Subcutaneous adipose tissue (tissue), 4 donors: Measurements from ENCODE around the gene KERA. TPM values are rescaled to one million over a fixed set of nuclear protein-coding genes. Genes with fewer than 3 reads are reported as not detected.

Experiments used
- total RNA-seq, 4 donors: library from RNA; depleted of rRNA; stranded (reverse); fragments of >200 nt; gene quantifications; one replicate each; pipeline ENCODE4 v1.1.0, GENCODE V29; 2016
- TF ChIP-seq, protein P1 (sequence below): fragments of 450-650 bp; IDR thresholded peaks from one replicate; pipeline ENCODE4 v1.5.1; 2016; ENCODE audit warnings: low read depth, mild to moderate bottlenecking, control low read depth, antibody characterized with exemption, moderate library complexity

The KERA gene, protein sequence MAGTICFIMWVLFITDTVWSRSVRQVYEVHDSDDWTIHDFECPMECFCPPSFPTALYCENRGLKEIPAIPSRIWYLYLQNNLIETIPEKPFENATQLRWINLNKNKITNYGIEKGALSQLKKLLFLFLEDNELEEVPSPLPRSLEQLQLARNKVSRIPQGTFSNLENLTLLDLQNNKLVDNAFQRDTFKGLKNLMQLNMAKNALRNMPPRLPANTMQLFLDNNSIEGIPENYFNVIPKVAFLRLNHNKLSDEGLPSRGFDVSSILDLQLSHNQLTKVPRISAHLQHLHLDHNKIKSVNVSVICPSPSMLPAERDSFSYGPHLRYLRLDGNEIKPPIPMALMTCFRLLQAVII
- not detected for total RNA-seq

DNA sequence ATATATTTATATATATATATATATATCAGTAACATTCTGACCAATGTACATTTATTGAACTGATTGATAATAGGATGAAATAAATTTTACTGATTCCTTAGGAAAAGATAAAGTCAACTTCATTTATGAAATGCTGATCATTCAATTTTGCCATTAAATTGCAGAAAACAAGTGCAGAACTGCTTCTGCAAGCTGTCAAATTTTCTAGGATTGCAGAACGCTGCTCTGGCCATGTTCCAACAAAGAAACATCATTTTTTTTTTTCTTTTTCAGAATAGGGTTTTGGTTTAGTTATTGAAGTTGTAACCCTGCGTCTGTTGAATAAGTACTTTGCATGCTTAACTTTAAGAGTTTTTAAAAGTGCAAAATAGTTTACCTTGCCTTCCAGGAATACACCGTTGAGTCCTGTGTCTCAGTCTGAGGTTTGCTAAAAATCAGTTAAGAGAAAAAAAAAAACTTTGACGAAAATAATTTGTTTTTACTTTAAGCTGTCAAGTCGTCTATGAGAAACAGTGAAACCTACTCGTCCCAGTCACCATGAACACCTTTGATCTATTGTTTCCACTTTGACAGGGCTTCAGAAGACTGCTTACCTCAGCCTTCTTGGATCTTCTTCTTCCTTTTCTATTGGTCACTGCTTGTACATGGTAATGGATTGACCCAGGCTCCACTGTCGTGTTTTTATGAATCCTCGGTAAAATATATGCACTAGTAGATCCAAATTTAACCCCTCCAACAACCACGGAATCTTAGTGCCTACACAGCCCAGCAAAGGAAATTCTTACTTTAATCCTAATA, at the start of gene KERA:
KERA (minus strand) TSS at position 657 of the 798 bp plus-strand sequence. CDS start 1,743 bp downstream, outside the sequence.
- TF ChIP-seq, protein P1, sequence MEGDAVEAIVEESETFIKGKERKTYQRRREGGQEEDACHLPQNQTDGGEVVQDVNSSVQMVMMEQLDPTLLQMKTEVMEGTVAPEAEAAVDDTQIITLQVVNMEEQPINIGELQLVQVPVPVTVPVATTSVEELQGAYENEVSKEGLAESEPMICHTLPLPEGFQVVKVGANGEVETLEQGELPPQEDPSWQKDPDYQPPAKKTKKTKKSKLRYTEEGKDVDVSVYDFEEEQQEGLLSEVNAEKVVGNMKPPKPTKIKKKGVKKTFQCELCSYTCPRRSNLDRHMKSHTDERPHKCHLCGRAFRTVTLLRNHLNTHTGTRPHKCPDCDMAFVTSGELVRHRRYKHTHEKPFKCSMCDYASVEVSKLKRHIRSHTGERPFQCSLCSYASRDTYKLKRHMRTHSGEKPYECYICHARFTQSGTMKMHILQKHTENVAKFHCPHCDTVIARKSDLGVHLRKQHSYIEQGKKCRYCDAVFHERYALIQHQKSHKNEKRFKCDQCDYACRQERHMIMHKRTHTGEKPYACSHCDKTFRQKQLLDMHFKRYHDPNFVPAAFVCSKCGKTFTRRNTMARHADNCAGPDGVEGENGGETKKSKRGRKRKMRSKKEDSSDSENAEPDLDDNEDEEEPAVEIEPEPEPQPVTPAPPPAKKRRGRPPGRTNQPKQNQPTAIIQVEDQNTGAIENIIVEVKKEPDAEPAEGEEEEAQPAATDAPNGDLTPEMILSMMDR = no peak

DNA sequence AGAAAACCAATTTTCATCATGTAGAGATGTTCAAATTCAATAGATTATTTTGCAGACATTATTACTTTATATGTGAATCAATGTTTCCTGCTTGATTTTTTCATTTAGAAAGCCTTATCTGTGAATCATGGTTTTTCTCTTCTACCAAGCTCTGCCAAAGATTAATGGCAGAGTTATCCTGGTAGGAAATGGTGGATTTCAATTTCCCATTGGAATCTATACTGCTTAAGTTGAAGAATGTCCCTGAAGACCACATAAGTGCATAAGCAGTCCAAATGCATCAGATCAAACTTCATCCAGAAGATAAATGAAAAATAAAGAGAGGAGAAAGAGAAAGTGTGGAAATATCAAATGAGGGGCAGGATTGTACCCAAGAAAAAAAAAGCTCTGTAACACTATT, 48.5 kb upstream of the KERA start:
- TF ChIP-seq, protein P1 = no peak

DNA sequence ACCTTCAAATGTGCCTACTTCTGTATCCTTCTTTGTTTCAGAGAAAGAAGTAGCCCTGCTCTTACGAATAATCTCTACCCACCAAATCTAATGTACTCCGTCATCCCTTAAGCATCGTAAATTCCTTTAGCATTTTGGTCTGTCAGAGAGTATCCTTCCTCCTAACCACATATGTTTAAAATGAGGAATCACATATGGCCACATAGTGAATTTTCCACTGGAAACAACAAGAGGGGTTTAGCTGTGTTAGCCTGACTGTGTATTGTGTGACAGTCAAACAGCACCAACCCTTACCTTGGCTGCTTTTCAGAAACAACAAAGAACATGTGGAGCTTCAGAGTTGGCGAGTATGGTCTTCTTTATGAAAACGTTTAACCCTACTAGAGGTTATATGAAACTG, 48.0 kb upstream of the KERA start:
- TF ChIP-seq, protein P1 = no peak

DNA sequence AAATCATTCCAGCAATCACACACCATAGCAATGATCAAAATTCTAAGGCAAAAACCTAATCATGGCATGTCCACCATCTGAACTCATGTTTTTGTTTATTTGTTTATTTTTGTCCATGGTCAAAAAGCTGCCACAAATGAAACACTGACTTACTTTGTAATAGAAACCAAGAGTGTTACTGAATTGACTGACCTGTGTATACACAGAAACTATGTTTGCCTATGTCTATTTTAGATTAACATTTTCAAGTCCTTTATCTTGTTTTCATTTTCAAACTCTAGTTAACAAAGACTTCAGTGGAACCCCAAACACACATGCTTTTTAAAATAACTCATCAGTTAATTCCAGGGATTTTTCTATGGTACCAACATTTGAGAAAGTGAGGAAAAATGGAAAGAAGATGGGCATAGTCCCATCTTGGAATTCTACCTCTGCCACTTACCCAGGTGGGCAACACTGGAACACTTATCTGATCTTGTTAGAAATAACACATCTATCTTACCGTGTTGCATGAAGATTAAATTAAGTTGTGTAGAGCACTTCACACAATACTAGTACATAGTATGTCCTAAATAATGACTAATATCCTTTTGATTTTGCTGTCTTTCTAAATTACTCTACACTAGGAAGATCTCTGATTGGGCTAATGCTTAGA, 47.1 kb upstream of the KERA start:
- TF ChIP-seq, protein P1 = no peak

DNA sequence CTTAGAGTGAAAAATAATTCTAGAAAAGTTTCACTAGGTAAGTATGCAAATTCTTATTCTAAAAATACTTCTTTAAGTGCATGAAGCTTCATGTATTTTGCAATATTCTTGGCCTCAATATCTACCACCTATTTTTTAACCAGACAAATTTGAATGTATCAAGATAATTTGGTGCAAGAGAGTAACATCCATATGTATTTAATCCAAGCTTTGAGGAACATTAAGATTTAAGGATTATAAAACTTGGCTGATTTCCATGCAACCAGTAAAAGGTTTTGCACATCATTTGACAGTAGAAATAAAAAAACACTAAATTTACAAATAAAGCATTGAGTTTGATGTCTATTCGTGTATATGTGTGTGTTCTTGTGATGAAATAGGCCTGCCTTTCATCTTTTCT, 45.8 kb upstream of the KERA start:
- TF ChIP-seq, protein P1 = no peak

DNA sequence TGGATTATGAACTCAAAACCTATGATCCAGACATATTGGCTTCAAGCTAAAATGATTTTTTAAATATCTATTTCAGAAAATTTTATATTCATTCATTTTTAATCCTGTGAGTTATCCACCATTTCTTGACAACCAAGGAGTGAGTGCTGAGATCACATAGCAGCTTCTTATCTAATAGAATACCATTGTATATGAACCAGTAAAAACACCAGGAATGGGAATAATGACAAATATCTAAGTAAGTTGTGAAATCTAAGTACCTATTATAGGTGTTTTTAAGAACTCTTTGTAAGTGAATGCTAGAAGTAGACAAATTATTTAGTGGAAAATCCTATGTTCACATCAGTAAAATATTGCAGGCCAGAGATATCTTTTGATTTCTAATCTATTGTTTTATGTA, 45.3 kb upstream of the KERA start:
- TF ChIP-seq, protein P1 = no peak

DNA sequence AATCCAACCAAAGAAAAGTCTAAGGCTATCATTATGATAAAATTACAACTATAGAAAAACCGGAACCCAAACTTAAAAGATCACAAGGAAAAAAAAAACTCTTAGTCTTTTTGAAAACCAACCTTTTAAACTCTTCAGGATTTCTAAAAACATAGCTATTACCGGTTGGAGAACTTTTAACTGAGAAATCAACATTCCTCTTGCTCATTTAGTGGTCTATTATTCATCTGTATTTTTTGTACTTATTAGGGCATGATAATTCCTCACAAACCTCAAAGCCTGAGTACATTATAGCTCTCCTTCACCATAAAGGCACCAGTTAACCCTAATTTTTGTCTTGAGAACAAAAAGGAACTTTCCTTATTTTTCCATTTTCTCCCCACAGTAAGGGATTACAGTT, 43.1 kb upstream of the KERA start:
- TF ChIP-seq, protein P1 = no peak
